Keratinocyte (primary cell): ENCODE measurements around the gene PTPN14.

ENCODE experiments used
- CTCF ChIP-seq, 3 experiments: IDR thresholded peaks in 1 of 3; conservative IDR thresholded peaks in 1 of 3; optimal IDR thresholded peaks in 1 of 3; 2 replicates in 2 of 3; 3 replicates in 1 of 3; pipeline versions ENCODE3 to v1.5.1; 2011; ENCODE audit warnings: low read length in 3 of 3, mild to moderate bottlenecking in 3 of 3, moderate library complexity in 2 of 3, control low read depth in 1 of 3, inconsistent platforms in 1 of 3; ENCODE audit not compliant: insufficient read depth in 2 of 3; ENCODE audit errors: extremely low read depth in 1 of 3
- EZH2 ChIP-seq: IDR thresholded peaks from one replicate; pipeline ENCODE4 v1.6.1; 2012; ENCODE audit warnings: inconsistent platforms, mild to moderate bottlenecking, low read length, moderate library complexity

GRCh38 chr1:214485151-214485550, 66.3 kb downstream of the PTPN14 start:
- no peak for TF ChIP-seq CTCF (optimal IDR thresholded peaks at IDR 0.05 in 1 of 3, IDR thresholded peaks at IDR 0.05 in 1 of 3, conservative IDR thresholded peaks at IDR 0.05 in 1 of 3; ENCODE audit: extremely low read depth in 1 of 3, insufficient read depth in 2 of 3, low read length in 3 of 3)
- TF ChIP-seq EZH2: no peak
